GM18526 (cell line): ENCODE measurements around the gene CCHCR1.

Experiments used
- POLR2A ChIP-seq: IDR thresholded peaks from 3 replicates; pipeline ENCODE4 v1.6.1; 2011; ENCODE audit not compliant: insufficient read length; ENCODE audit errors: extremely low read depth

The CCHCR1 gene

DNA sequence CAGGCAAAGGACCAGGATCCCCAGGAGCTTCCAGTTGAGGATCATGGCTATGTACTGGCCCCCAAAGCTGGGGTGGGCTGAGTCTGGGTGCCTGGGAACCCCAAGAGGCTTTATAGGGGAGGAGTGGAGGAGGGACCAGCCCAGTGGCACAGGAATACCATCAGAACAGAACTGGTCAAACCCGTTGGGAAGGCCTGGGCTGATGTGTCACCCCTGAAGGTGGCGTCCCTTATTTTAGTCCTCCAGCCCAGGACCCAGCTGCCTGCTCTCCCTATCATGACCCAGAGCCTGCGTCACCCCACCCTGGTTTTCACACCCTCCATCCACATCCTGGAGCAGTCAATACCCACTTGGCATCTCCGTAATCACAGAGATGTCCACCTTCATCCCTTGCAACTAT, 18.6 kb downstream of the CCHCR1 start, which contains the start of gene PSORS1C2:
Gene PSORS1C2 (minus strand): TSS at position 85 of the 400 bp plus-strand sequence. CDS start 40 bp downstream, at position 45.
- no peak for TF ChIP-seq POLR2A

DNA sequence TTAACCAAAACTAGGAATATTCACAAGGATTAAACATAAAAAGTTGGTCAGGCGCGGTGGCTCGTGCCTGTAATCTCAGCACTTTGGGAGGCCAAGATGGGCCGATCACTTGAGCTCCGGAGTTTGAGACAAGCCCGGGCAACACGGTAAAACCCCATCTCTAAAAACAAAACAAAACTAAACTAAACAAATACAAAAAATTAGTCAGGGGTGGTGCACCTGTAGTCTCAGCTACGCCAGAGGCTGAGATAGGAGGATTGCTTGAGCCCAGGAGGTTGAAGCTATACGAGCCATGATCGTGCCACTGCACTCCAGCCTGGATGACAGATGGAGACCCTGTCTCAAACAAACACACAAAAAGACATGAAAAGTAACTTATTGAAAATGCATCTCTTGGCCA, 21.9 kb downstream of the CCHCR1 start:
- no peak for TF ChIP-seq POLR2A

DNA sequence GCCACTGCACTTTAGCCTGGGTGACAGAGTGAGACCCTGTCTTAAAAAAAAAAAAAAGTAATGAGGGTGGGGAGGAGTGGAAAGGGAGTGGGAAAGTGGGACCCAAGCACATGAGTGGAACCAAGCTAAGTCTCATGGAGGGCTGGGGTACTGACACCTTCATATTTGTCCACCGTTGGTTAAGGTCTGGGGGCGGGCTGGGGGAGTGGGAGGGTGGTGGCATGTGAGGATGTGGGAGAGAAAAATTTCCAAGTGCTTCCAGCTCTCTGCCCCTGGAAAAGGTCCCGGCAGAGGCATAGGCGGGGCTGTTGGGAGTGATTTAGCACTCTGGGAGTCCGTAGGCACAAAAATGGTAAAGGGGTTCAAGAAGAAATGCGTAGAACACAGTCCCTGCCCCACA, 24.8 kb downstream of the CCHCR1 start:
- TF ChIP-seq POLR2A: no peak

DNA sequence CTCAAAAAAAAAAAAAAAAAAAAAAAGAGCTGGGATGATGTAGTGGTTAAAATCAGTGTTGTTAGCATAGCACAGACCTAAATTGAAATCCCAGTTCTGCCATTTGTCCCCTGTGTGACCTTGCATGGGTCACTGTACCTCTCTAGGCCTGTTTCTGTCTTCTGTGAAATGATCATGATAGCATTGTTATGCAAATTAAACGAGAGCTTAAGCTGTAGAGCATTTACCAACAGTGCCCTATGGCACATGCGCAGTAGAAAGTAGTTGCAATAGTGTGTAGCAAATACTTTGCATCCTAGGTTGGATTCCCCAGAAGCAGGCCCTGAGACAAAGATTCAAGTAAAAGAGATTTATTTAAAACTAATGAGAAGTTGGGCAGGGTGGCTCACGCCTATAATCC, 26.0 kb downstream of the CCHCR1 start:
- TF ChIP-seq POLR2A: no peak

DNA sequence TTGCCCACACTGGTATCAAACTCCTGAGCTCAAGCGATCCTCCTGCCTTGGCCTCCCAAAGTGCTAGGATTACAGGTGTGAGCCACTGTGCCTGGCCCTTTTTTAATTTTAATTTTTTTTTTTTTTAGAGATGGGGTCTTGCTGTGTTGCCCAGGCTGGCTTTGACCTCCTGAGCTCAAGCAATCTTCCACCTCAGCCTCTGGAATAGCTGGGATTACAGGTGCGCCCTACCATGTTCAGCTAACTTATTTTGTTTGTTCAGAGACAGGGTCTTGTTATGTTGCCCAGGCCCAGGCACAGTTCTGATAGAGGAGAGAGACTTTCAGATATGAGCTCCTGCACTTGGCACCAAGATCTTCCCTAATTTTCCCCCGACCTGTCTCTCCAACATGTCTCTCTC, 26.9 kb downstream of the CCHCR1 start:
- TF ChIP-seq POLR2A: no peak

DNA sequence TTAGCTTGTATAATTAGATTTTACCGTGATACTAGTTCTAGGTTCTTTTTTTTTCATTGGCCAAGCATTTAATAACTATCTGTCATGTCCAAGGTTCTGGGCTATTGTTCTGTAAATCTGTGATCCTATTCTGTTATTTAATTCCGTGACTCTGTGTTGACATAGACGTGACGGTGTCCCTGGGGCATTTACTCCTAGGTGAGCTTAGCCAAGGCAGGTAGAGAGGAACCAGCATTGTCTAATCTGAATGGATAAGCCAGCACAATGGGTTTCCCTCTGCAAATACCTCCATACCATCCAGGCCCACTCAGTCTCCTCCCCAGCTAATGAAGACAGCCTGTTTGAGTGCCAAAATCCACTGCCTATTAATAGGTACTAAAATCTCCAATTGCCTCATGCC, 28.5 kb downstream of the CCHCR1 start:
- TF ChIP-seq POLR2A: no peak

DNA sequence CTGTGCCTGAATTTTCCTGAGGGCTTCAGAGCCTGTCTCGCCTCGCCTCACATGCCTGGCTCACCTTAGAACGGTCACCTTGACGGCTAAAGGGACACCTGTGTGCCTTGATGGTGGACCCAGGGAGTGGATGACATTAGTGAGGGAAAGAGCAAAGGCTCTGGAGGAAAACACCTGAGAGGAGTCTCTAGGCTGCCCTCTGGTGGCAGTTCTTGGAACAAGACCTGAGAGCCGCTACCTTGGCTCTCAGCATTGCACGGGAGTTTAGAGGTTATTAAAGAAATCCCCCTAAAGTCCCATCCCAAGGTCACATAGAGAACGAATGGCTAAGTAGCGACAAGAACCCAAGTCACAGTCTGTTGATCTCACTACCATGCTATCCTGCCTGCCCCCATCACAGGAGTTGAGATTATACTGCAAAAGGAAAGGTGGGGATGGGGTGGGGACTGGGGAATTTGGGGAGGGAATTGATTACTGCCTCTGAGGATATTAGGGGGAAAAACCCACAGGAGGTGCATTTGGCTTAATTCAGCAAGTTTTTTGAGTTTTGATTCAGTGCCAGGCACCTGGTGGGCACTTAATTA, 29.4 kb downstream of the CCHCR1 start:
- TF ChIP-seq POLR2A: no peak

DNA sequence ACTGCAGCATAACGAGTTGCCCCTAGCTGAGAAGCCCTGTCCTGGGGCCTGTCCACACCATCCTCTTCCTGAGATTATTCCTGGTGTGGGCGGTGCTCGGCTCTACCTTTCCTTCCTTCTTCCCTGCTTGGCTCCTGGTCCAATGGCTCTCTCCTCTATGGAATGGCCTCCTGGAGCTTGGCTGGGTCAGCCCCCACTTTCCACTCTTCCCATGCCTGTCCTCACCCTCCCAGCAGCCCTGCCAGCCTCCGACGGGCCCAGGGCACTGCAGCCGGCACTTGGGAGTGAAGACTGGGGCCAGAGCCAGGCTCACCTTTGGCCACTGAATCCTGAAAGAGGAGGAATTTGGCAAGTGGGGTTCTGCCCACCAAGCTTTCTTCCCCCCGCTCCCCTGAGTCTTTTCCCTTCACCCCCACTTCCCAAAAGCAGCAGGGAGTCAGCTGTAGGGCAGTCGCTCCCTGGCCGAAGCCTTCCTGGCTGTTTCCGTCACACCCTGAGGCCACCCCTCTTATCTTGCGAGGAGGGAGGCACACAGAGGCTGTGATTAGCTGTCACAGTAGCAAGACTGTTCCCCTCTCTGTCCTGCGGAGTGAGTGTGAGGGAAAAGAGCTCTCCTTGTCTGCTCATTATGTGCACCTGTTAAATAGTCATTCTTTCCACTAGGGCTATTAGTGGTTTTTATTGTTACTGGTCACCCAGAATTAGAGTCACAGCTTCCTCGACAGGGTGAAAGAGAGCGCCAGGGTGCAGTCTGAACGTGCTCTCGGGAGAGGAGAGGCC, 31.0 kb downstream of the CCHCR1 start:
- no peak for TF ChIP-seq POLR2A

DNA sequence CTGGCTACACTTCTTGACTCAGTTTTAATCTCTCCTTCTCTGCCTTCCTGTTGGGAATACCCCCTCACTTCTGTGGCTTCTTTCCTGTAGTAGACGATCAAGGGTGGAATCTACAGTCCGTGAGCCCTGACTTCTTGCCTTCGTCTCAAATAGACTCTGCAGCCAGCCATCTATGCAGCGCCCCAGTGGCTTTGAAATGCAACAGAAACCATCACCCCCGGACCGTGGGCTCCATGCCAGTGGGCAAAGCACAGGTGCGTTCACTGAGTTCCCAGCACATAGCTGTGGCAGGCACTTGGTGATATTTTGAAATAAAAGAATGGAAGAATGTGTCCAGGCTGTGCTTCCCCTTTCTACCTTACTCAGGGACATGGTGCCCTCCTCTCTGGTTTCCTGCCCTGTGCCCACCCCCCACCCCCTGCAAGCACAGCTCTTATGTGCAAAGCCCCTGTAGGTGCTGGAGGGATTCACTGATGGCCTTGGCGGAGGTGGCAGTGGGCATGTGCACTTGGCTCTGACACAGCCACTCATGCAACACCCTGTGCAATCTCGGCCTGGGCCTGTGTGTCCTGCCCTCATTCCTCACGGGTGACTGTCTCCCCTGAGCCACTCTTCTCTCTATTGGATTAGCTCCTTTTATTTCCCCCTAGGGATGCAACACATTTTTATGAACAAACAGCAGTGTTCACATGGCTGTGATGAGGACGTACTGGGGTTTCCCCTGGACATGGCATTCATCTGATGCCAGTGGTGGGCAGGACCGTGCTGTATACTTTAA, 31.8 kb downstream of the CCHCR1 start:
- TF ChIP-seq POLR2A: no peak

DNA sequence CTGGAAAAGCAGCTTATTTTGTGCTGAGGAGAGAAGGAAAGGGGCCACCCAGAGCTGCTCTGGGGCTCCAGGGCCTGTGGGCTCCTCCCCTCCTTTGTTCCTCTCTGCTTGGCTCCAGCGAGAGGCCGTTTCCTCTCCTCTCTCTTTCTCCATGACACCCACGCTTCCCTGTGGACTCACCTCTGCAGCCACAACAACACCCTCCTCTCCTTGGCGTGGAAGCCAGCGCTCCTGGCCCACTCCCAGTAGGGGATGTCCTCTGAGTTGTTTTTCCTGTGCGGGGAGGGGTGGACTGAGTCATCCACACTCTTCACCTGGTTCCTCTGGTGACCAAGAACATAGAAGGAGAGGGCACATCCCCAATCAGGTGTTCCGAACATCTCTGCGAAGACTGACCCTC, 32.4 kb downstream of the CCHCR1 start:
- no peak for TF ChIP-seq POLR2A

DNA sequence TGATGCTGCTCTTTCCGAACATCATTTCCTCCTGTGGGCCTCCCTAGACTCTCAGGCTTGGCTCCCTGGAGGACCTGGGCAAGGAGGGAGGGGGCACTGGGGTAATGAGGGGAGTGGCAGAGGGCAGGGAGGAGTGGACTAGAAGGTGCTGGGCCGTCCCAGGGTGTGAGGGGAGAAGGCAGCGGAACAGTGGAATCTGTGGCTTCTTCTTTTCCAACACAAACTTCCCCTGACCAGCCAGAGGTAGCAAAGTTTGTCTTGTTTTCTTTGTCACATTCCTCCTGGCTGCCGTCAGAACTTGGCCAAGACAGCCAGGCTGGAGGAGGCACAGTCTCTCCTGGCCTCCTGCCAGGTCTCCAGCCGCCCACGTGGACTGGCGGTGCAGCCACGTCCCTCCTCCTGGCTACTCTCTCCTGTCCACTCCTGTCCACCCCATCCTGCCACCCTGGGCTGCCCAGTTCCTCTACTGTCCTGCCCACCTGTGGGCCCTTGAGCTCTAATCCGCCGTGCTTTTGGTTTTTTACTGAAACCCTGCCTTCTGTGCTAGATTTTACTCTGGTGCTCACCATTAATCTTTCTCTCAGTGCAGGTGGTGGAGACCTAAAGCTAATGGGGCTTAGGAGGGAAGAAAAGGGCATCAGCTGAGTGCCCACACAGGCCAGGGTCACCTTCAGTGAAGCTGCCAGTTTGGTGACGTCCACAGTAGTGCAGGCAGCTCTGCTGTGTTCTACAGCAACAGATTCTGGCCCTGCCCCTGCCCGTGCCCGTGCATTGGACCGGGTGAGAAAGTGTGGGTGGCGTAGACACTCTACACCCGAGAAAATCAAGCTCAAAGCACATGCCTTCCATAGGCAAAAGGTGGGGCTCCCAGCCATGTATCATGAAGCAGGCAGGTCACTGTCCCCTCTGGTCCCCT, 34.6 kb downstream of the CCHCR1 start:
- no peak for TF ChIP-seq POLR2A

DNA sequence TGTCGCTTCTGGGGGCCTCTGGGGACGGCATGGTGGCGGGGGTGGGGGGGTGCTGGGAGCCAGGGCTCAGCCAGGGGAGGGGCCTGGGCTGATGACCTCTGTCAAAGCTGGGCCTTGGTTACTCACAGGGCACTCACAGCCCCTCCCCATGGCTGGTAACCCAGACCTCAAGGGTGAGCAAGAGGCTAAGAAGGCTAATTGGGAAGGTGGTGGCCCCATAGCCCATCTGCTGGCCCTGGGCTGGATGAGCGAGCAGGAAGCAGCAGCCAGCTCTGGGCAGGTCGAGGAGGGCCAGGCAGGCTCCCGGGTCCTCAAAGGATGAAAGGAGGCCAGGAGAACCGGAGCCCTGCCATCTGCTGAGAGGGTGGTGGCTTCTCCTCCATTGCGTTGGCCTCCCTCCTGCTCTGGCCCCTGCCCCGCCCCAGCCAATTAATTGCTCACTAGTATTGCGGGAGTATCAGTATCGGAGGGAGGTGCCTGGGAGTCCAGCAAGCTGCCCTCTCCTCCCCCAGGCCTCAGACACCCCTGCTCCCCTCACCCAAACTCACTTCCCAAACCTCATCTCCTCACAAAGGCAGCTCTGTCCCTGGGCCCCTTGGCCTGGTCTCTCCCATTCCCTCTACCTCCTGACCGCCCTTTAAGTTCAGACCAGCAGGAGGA, 36.3 kb downstream of the CCHCR1 start:
- no peak for TF ChIP-seq POLR2A

DNA sequence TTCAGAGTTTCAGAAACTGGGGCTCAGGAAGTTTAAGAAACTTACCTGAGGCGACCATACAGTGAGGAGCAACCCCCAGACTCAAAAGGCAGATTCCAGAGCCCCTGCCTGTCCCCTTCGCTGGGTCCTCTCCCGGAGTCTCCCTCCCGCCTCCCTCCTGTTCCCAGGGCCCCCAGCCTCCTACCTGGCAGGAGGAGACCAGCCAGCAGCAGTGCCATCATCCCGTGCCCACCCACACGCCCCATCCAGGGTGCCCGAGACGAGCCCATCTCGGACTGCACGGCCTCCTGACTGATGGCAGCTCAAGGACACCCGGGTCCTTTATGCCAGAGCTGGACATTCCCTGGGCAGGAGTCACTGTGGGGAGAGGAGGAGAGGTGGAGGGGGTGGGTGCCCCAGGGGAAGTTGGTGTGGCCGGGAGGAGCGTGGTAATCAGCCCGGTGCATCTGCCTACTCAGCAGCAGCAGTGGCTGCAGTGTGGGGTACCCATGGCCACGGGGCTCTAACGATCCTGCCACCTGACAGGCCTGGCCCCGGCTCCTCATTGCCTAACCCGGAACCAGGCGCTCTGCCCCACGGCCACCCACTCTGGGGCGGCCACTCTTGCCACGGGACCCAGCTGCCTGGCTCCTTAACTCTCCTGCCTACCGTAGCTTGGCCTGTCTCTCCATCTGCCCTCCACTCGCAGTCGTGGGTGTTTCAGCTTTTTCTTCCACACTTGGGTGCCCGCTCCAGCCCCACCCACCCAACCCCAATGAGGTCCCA, 37.3 kb downstream of the CCHCR1 start, which contains the start of gene CDSN:
Gene CDSN (minus strand): TSS at position 296 of the 765 bp plus-strand sequence. CDS start 27 bp downstream, at position 269.
- TF ChIP-seq POLR2A: no peak

DNA sequence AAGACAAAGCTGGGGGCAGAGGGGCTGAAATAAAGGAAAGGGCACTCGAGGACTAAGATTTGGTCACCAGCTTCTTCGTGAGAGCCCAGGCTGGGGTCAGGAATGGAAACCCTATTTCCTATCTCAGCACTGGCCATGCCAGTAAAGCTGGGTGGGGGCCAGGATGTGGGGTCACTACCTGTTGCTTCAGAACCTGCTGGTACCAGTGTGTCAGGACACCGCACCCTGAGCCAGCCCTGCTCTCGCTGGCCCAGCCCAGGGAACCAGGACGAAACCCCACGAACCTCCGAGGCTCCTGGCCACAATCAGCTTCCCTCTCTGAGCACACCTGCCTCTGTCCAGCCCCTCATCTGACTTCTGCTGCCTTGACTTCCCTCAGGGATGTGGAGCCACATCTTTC, 39.4 kb downstream of the CCHCR1 start:
- TF ChIP-seq POLR2A: no peak
